8988T (cell line): Measurements from ENCODE around the gene BPI.
"Not testable (repeated sequence)": the region's sequence is repeated elsewhere in the genome, so short reads cannot be mapped to it uniquely, and the experiment has no call there.

Source experiments
- DNase-seq: peaks from one replicate; pipeline ENCODE4 v3.0.0; 2011

BPI gene

DNA sequence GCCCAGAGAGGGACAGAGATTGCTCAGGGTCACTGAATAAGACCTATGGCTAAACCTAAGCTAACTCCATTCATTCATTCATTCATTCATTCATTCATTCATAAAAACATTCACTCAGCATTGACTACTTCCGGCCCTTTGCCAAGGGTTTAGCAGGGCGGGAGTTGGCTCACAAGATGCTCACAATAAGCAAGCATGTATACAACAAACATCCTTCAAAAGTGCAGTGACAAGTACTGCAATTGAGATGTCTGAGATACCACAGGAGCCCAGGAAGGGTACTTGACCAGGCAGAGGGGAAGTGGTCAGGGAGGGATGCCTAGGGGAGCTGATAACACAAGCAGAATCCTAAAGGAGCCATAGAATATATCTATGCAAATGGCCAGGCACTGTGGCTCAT lies 25.2 kb upstream of the BPI start:
- DNase-seq: no peak

- not testable (repeated sequence) for DNase-seq
Observed at GRCh38 chr20:38281176-38281915, 22.6 kb upstream of the BPI start.

DNA sequence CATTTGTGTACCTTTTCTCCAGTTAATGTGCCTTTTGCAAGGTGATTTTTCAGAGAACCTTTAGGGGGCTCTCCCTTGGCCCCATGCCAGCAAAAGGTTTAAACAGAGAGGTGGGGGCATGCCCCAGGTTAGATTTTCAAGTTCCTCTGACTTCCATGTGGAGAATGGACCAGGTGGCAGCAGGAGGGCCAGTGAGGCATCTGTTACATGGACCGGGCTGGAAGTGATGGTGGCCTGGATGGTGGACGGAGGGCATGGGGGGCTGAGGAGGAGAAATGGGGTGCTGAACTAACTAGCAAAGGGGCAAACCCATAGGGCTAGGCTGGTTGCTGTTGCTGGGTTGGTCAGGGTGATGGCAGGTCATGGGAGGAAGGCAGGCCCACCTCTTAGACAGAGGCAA lies 20.7 kb upstream of the BPI start:
- DNase-seq: no peak

- not testable (repeated sequence) for DNase-seq
Observed at GRCh38 chr20:38284066-38284650, 19.8 kb upstream of the BPI start.

GRCh38 chr20:38284893-38285444 lies 19.0 kb upstream of the BPI start:
- DNase-seq: no peak

GRCh38 chr20:38286586-38287531 lies 17.1 kb upstream of the BPI start:
- DNase-seq: no peak

GRCh38 chr20:38290829-38291814 lies 12.8 kb upstream of the BPI start:
- peak; percentile 68 for DNase-seq

- DNase-seq: no peak
Observed at GRCh38 chr20:38291966-38292365, 12.0 kb upstream of the BPI start.

- DNase-seq: no peak
Observed at GRCh38 chr20:38293491-38294065, 10.4 kb upstream of the BPI start.

DNA sequence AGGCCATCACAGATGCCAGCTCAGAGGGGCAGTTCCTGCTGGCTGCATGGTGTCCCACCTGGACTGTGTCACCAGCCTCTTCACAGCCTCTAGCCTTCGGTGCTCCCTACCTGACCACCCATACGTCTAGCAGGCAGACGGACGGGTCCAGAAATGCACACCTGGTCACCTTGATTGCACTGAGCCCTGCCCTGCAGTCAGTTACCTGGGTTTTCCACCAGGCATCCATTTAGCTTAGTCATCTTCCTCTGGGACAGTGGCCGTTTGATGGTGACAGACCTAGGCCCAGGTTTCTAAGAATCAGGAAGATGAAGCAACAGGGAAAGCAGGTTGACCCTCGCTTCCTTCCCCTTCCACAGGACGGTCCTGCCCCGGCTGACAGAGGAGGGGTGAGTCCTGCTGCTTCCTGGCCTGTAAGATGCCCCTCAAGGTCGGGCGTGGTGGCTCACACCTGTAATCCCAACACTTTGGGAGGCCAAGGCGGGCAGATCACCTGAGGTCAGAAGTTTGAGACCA lies 9.8 kb upstream of the BPI start:
- DNase-seq: no peak

- no peak for DNase-seq
Observed at GRCh38 chr20:38295811-38296210, 8.1 kb upstream of the BPI start.

DNA sequence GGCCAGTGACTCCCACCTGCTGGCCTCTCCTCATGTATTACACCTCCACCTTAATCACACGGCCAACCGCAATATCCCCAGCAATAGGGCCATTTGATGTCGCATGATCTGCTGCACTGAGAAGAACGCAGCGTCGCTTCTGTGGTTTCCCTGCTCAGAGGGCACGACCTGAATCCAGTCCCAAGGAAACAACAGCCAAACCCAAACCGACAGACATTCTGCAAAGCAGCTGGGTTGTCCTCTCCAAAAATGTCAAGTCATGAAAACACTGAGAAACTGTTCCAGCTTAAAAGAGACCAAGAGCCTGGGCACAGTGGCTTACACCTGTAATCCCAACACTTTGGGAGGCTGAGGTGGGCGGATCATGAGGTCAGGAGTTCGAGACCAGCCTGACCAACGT lies 7.5 kb upstream of the BPI start:
- no peak for DNase-seq

- DNase-seq: no peak
Observed at GRCh38 chr20:38297916-38298674, 5.9 kb upstream of the BPI start.

DNA sequence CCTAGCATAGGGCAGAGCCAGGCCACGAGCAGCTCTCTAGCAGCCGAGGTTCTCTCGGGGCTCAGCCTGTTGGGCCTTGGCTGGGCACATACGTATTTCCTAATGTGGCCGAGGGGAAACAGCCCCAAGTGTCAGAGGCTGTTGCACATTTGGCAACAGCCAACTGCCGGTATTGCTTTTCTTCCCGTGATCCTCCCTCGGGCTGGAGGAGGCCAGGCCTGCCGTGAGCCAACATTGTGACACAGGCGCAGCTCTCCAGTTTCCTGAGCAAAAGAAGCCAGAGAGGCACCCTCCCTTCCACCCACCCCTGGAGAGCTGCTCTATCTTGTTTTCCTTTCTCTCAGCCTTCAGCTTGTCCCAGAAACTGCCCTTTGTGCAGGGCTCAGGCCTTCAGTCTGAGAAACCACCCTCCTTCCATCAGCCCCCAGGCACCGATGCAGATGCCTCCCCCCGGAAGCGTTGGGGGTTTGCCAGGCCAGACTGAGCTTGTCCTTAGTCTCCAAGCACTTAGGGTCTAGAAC lies 5.1 kb upstream of the BPI start:
- DNase-seq: no peak

- DNase-seq: no peak
Observed at GRCh38 chr20:38299963-38300362, 4.0 kb upstream of the BPI start.

GRCh38 chr20:38300438-38300837 lies 3.5 kb upstream of the BPI start:
- DNase-seq: no peak

GRCh38 chr20:38301309-38301708 lies 2.6 kb upstream of the BPI start:
- DNase-seq: no peak

DNA sequence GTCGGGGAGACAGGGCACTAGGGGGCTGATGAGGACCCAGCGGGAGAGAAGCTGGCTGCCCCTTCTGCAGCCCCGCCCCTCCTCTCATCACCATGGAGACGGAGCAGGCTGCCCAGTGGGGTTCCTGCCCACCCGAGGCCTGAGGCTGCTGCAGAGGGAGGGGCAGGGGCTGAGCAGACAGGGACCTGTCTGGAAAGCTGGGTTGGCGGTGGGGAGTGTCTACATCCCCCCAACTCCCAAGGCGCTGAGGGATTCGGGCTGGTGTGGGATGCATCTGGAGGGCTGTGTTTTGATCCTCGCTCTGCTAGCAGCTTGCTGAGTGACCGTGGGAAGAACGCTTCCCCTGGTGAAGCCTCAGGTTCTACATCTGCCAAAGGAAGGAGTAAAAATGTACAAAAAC lies 1.2 kb upstream of the BPI start:
- DNase-seq: no peak

- peak; percentile 50 for DNase-seq
Observed at GRCh38 chr20:38304845-38305447, 990 bp downstream of the BPI start.

DNA sequence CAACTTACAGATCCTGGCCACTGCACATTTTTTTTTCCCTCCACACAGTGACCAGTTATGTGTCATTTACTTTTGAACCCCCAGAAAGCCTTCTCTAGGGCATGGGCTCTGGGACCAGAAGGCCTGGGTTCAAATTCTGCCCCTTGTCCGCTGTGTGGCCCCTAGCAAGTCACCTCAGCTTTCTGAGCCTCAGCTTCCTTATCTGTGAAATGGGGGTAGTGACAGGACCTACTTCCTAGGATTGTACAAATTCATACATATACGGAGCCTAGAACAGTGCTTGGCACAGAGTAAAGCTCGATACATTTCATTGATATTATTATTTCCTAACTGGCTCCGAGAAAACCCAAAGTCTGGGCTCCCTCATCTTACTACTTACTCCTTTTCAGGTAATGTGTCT lies 1.6 kb downstream of the BPI start:
- no peak for DNase-seq
